Testis (tissue), 3 donors: ENCODE results near the gene BEAN1. TPM values are rescaled to one million over a fixed set of nuclear protein-coding genes. Genes with fewer than 3 reads are reported as not detected.
A peak's percentile ranks its signal among the peaks of the same experiment; 100 is the strongest.

Experiments
- DNase-seq: peaks from one replicate; pipeline ENCODE4 v3.0.0-alpha.2; 2019
- H3K27ac ChIP-seq, 2 donors: fragments of 200-600 bp; sonication (generic); one replicate each; pipeline ENCODE4 v1.5.1; 2019
- H3K27me3 ChIP-seq: fragments of 200-600 bp; sonication (generic); one replicate; pipeline ENCODE4 v1.5.1; 2019
- H3K36me3 ChIP-seq: fragments of 200-600 bp; sonication (generic); one replicate; pipeline ENCODE4 v1.5.1; 2017; ENCODE audit warnings: low read depth; ENCODE audit errors: missing control alignments
- H3K4me1 ChIP-seq: fragments of 200-600 bp; sonication (generic); one replicate; pipeline ENCODE4 v1.5.1; 2019
- H3K4me3 ChIP-seq, 2 donors: fragments of 200-600 bp; sonication (generic); one replicate each; pipeline ENCODE4 v1.5.1; 2017 to 2019
- H3K9me3 ChIP-seq: fragments of 200-600 bp; sonication (generic); one replicate; pipeline ENCODE4 v1.5.1; 2017
- CTCF ChIP-seq, 3 experiments: fragments of 450-650 bp in 2 of 3; fragments of 200-600 bp in 1 of 3; sonication (generic) in 1 of 3; IDR thresholded peaks; one replicate each; pipeline ENCODE4 v1.5.1; 2016 to 2019; ENCODE audit warnings: antibody characterized with exemption in 3 of 3, mild to moderate bottlenecking in 2 of 3, moderate library complexity in 1 of 3
- POLR2A ChIP-seq: fragments of 450-650 bp; IDR thresholded peaks from one replicate; pipeline ENCODE4 v1.6.1; 2017; ENCODE audit warnings: antibody characterized with exemption, mild to moderate bottlenecking, moderate library complexity
- WGBS, 2 donors: methylation state at CpG; one replicate each; pipeline ENCODE4 v1.1.5; 2018; 5-methylcytosine and 5-hydroxymethylcytosine counted together
- intact Hi-C: fragments of 100-400 bp; cut with DNase I; formaldehyde crosslinking; loops from one replicate; pipeline ENCODE4 v1.15.1; 2023; ENCODE audit warnings: low total_unique reads
- polyA plus RNA-seq: library from polyadenylated mRNA; stranded (reverse); fragments of 350-450 nt; fragmentation: Illumina TruSeq; extraction: RNeasy Lipid Tissue Mini Kit (QIAGEN cat#74804); gene quantifications from one replicate; pipeline ENCODE4 v1.2.3, GENCODE V29; 2014; ENCODE audit warnings: low read depth, low replicate concordance; ENCODE audit not compliant: insufficient read depth
- total RNA-seq, 2 donors: library from RNA; depleted of rRNA; stranded (reverse); fragments of >200 nt; gene quantifications; one replicate each; pipeline ENCODE4 v1.2.3, GENCODE V29; 2016

The BEAN1 gene
- total and polyA plus RNA-seq, 3 donors from 2014 or later, result 4.2 to 18.0 (median 6.1) TPM

DNA sequence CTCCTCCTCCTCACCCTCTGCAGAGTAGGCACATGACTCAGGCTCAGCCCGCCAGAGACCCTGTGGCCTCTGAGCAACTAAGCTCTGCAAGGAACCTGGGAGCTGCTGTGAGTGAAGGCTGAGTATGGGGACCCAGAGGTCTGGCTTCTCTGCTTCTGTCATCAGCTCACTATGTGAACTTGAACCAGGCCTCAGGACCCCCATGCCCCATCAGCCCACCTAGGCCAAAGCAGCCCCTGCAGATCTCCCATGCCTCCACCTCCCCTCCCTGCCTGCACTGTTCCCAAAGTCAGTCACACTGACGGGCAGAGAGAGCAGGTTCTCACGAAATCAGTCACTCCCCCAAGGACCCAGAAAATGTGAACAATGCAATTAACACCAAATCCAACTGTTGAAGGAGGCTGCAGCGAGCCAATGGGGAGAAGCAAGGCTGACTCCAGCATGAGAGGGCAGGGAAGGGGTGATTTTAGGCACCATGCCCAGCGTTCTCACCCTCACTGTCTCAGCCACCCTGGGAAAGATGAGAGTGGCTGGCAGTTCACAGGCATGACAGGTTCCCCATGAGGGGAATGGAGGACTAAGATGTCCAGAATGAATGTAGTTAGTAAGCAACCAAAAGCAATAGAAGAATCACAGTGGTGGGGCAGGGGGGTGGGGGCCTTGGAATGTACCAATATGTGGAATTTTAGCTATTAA lies 60.6 kb downstream of the BEAN1 start:
- no peak overlapping the region for H3K4me3 ChIP-seq
- no peaks in the 10 kb centered on the region for H3K36me3 ChIP-seq
- no peaks in the 10 kb centered on the region for H3K9me3 ChIP-seq
- WGBS, 2 donors, result 74 to 86% methylated on average over 3 to 5 of the region's 5 CpGs
- TF ChIP-seq POLR2A, result no peak
- TF ChIP-seq CTCF (IDR thresholded peaks at IDR 0.05), result no peak
- intact Hi-C loops, result loop anchor here (10.0 kb wide), 2 partner anchors 117 to 123 kb away; partner anchors contain the start of genes CDH5 and CMTM3
- peak overlapping the region in 1 of 2 donors; percentile 56 for H3K27ac ChIP-seq
- peaks cover 20% of the 10 kb centered on the region for H3K4me1 ChIP-seq
- no peaks in the 10 kb centered on the region for H3K27me3 ChIP-seq
- no peak for DNase-seq

GRCh38 chr16:66488505-66488904 lies 61.4 kb downstream of the BEAN1 start:
- no peaks in the 10 kb centered on the region for H3K27me3 ChIP-seq
- H3K36me3 ChIP-seq, result no peaks in the 10 kb centered on the region
- no peak overlapping the region for H3K4me3 ChIP-seq
- H3K9me3 ChIP-seq, result no peaks in the 10 kb centered on the region
- no peak overlapping the region for H3K27ac ChIP-seq
- TF ChIP-seq POLR2A (no peak), CTCF (IDR thresholded peaks at IDR 0.05) (no peak)
- intact Hi-C loops, result loop anchor here (10.0 kb wide), 2 partner anchors 116 to 124 kb away; partner anchors contain the start of genes CDH5 and CMTM3
- WGBS, 2 donors, result 86% methylated on average over 1 of the region's 1 CpG
- no peak for DNase-seq
- H3K4me1 ChIP-seq, result peaks cover 13% of the 10 kb centered on the region

- Histone ChIP-seq H3K4me1 (peaks cover 11% of the 10 kb centered on the region), H3K9me3 (no peaks in the 10 kb centered on the region), H3K4me3 (no peak overlapping the region), H3K27me3 (no peaks in the 10 kb centered on the region), H3K27ac (no peak overlapping the region), H3K36me3 (no peaks in the 10 kb centered on the region)
- TF ChIP-seq POLR2A (no peak), CTCF (IDR thresholded peaks at IDR 0.05) (no peak)
- 67 to 86% methylated on average over 2 of the region's 2 CpGs for WGBS, 2 donors
- DNase-seq, result no peak
- intact Hi-C loops, result loop anchor here (10.0 kb wide), 2 partner anchors 115 to 125 kb away; partner anchors contain the start of genes CDH5 and CMTM3
Observed at GRCh38 chr16:66489385-66489784, 62.3 kb downstream of the BEAN1 start.

GRCh38 chr16:66489818-66490217 lies 62.7 kb downstream of the BEAN1 start:
- intact Hi-C loops, result loop anchor here (10.0 kb wide), 2 partner anchors 115 to 125 kb away; partner anchors contain the start of genes CDH5 and CMTM3
- H3K27me3 ChIP-seq, result no peaks in the 10 kb centered on the region
- no peak overlapping the region for H3K4me3 ChIP-seq
- no peak overlapping the region for H3K27ac ChIP-seq
- TF ChIP-seq POLR2A (no peak), CTCF (IDR thresholded peaks at IDR 0.05) (no peak)
- no peaks in the 10 kb centered on the region for H3K9me3 ChIP-seq
- peaks cover 11% of the 10 kb centered on the region for H3K4me1 ChIP-seq
- DNase-seq, result no peak
- H3K36me3 ChIP-seq, result no peaks in the 10 kb centered on the region
- 93 to 97% methylated on average over 5 of the region's 5 CpGs for WGBS, 2 donors
